ENCODE measurements around the gene RHOA.

DNA sequence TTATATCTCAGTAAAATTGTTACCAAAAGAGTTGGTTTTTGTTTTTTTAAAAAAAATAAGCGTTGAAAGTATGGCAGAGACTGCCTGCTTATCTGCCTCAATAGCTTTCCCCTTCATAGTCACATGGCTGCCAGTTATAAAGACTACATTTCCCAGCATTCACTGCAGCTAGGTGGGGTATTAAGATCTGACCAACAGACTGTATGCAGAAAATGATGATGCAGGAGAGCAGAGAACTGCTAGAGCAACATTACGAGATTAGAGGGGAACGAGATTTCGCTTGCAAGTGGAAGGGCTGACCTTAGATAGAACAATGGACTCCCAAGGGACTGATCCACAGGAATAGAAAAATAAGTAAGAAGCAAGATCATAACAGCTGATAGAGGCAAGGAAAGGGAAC lies 14.3 kb downstream of the RHOA start:
- TF ChIP-seq EZH2 (IDR thresholded peaks at IDR 0.05; ENCODE audit: insufficient read depth, poor library complexity, severe bottlenecking) (no peak), EZH2phosphoT487 (IDR thresholded peaks at IDR 0.05; ENCODE audit: insufficient read depth, low read depth) (no peak)
